Frontal cortex (tissue), 4 donors: ENCODE data around the gene SLC30A4. TPM values are rescaled to one million over a fixed set of nuclear protein-coding genes. Genes with fewer than 3 reads are reported as not detected.
"Not testable (repeated sequence)": the region's sequence is repeated elsewhere in the genome, so short reads cannot be mapped to it uniquely, and the experiment has no call there.

Experiments
- DNase-seq, 2 donors: peaks; one replicate each; pipeline ENCODE4 v3.0.0; 2012; ENCODE audit warnings: low spot score in 2 of 2
- FAIRE-seq: peaks from 2 replicates; lab custom pipeline; 2012; peaks lifted over from hg19 to GRCh38; lab: Jason Lieb, UNC
- total RNA-seq: library from RNA; depleted of rRNA; stranded (reverse); fragments of >200 nt; gene quantifications from one replicate; pipeline ENCODE4 v1.2.3, GENCODE V29; 2014
- donor health status: control.
- donor health status: control.
- donor health status: control.

The SLC30A4 gene
- 38.7 TPM for total RNA-seq

GRCh38 chr15:45522328-45523165, at the start of gene SLC30A4:
Gene SLC30A4, minus strand, starts transcription at chr15:45522755. Its CDS starts 401 bp downstream, at chr15:45522354.
- FAIRE-seq = no peak
- DNase-seq = peak; percentile 89 to 92

GRCh38 chr15:45555934-45556608, 33.5 kb upstream of the SLC30A4 start:
- FAIRE-seq (no peak), DNase-seq (no peak)

GRCh38 chr15:45551676-45552075, 29.1 kb upstream of the SLC30A4 start:
- DNase-seq (no peak), FAIRE-seq (no peak)

- no peak for FAIRE-seq
- DNase-seq = no peak
These were observed 27.9 kb upstream of the SLC30A4 start for GRCh38 chr15:45550436-45550835.

- no peak for DNase-seq
- no peak for FAIRE-seq
These were observed 27.1 kb upstream of the SLC30A4 start for GRCh38 chr15:45549541-45550220.

GRCh38 chr15:45548753-45549520, 26.4 kb upstream of the SLC30A4 start:
- FAIRE-seq = no peak

GRCh38 chr15:45546789-45547188, 24.2 kb upstream of the SLC30A4 start:
- no peak for DNase-seq
- no peak for FAIRE-seq

More at GRCh38 chr15:45548753-45549520, 26.4 kb upstream of the SLC30A4 start:
- no peak for DNase-seq

GRCh38 chr15:45544266-45545023, 21.9 kb upstream of the SLC30A4 start:
- FAIRE-seq = no peak
- no peak for DNase-seq

- FAIRE-seq = no peak
- no peak for DNase-seq
These were observed 20.5 kb upstream of the SLC30A4 start for GRCh38 chr15:45543051-45543450.

GRCh38 chr15:45540531-45540930, 18.0 kb upstream of the SLC30A4 start:
- DNase-seq (no peak), FAIRE-seq (no peak)

GRCh38 chr15:45539680-45540079, 17.1 kb upstream of the SLC30A4 start:
- no peak for FAIRE-seq

GRCh38 chr15:45536934-45537333, 14.4 kb upstream of the SLC30A4 start:
- no peak for FAIRE-seq

More at GRCh38 chr15:45539680-45540079, 17.1 kb upstream of the SLC30A4 start:
- DNase-seq = no peak

GRCh38 chr15:45535486-45536042, 13.0 kb upstream of the SLC30A4 start:
- DNase-seq (no peak), FAIRE-seq (no peak)

More at GRCh38 chr15:45536934-45537333, 14.4 kb upstream of the SLC30A4 start:
- DNase-seq = no peak

- DNase-seq (no peak), FAIRE-seq (peak; percentile 88)
These were observed 12.3 kb upstream of the SLC30A4 start for GRCh38 chr15:45534821-45535220.

GRCh38 chr15:45532892-45533291, 10.3 kb upstream of the SLC30A4 start:
- not testable (repeated sequence) for DNase-seq, FAIRE-seq

- DNase-seq = no peak
- no peak for FAIRE-seq
These were observed 7.1 kb upstream of the SLC30A4 start for GRCh38 chr15:45529613-45530012.

- FAIRE-seq (no peak), DNase-seq (no peak)
These were observed 4.5 kb upstream of the SLC30A4 start for GRCh38 chr15:45527086-45527485.

GRCh38 chr15:45523166-45523460, 558 bp upstream of the SLC30A4 start:
- DNase-seq (peak in 1 of 2 donors; percentile 47), FAIRE-seq (no peak)
